DMS153 (cell line): ENCODE results near the gene RAB32.

Experiments
- DNase-seq: peaks from one replicate; lab custom pipeline; 2025; lab: John Stamatoyannopoulos, UW

Gene RAB32

DNA sequence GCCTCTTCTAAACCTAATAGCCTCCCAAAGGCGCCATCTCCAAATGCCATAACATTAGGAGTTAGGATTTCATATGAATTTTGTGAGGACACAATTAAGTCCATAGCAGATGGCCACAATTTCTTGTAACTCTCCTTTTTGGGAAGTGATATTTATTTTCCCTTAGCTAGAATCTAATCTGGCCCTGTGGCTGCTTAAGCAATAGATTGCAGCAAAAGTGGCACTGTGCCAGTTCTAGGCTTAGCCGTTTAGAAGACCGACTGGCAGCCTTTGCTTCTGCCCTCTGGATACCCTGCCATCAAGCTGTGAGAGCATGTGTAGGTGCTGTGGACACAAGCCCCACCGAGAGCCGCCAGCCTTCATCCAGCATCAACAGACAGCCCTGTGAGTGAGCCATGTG lies 39.2 kb downstream of the RAB32 start:
- no peak for DNase-seq

GRCh38 chr6:146583966-146584365 lies 40.3 kb downstream of the RAB32 start:
- DNase-seq: no peak

DNA sequence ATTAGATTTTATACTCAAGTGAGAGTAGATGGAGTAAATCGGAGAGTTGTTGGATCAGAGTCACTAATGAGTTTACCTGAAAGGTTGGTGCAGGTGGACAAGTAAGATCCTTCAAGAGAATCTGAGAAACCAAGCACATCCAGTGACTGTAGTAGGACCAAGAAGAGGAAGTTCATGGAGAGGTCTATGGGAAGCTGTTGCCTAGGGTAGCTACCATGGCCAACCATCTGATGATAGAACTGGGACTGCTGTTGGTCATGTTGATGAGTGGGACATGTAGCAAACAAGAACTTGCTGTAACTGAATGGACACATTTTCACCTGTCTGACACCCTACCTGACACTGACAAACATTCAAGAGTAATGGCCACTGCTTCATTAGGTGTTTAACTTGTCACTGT lies 43.8 kb downstream of the RAB32 start:
- DNase-seq: no peak

DNA sequence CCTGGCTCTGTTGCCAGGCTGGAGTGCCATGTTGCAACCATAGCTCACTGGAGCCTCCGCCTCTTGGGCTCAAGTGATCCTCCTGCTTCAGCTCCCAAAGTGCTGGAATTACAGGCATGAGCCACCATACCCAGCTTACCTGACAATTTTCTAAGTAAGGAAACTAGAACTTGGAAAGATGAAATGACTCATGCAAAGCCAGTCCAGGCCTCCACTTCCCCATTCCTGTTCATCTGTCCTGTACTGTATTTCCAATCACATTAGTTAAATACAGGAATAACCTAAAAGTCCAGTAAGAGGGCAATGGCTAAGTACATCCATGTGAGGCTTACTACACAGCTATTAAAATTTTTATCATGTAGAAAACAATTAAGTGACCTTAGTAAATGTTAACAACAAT lies 46.9 kb downstream of the RAB32 start:
- no peak for DNase-seq

DNA sequence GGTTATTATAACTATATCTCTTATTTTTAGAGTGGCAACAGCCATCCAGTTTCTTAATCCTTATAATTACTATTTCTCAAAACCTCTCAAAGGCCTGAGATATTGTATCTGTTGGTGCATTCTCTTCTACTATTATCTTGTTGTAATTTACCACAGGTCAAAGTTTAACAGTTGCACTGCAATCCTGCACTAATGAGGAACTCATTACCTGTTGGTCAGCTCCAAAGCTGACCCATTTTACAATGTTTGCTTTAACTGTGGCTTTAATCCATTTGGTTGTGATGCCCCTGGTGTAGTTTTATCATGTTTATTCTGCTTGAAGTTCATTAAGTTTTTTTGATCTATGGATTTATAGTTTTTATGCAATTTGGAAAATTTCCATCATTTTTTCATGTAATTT lies 48.8 kb downstream of the RAB32 start:
- DNase-seq: no peak

GRCh38 chr6:146593986-146594385 lies 50.4 kb downstream of the RAB32 start:
- DNase-seq: no peak

- no peak for DNase-seq
Measured at GRCh38 chr6:146594495-146594894, 50.9 kb downstream of the RAB32 start.

DNA sequence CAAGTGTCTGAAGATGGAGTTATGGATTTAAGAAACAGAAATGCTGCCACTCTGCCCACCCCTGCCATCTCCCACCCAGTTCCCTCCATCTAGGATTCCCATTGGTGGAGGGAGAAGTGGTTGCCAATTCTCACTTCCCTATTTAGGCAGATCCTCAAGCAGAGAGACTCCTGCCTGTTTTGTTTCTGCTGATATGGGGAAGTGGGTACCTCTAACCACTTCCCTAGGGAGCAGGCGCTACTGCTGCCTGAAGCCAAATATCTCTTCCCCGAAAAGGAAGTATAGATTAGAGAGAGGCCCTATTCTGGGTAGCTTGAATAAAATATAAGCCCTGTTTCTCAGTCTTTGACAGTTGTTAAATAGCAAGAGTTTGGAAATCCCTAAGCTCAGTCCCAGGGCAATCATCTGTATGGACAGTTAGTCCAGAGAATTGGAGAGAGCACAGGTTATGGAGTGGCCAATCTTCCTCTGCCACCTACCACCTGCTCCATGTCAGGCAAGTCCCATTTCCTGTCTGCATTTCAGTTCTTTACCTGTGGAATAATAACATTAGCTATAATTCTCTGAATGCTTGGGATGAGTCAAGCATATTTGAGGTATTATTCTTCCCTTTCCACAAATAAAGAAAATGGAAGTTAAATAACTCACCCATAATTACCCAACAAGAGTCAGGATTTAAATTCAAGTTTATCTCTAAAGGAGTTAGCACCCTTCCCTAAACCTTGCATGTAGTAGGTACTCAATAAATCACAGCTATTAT lies 52.5 kb downstream of the RAB32 start:
- no peak for DNase-seq

DNA sequence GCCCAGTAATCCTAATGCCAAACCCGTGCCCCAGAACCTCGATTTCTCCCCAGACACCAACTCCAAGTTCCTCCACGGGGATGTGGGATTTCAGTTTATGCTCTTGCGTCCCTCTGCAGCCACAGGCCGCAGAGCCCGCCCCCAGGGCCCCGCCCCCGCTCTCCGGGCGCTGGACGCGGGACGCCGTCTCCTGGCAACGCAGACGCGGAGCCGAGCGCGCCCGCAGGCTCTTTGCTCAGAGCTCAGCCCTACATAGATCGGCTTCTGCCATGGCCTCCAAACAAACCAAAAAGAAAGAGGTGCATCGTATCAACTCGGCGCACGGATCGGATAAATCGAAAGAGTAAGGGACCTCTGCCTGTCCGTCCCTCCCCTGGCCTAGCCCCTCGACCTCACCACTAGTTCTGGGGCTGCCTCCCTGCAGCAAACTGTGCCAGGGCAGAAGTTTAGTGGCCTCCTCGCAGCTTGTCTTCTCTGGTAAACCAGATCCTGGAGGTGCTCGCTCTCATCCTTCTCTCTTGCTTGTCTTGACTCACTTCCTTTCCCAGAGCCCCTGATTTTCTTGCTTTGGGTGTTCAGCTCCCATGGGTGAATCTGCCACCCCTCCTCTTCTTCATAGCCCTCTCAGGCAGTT lies 55.3 kb downstream of the RAB32 start, which contains the start of gene ADGB:
ADGB (plus strand) TSS at position 201 of the 634 bp plus-strand sequence; CDS start at position 270, 69 bp downstream.
- DNase-seq: no peak

GRCh38 chr6:146601352-146601751 lies 57.7 kb downstream of the RAB32 start:
- DNase-seq: no peak

DNA sequence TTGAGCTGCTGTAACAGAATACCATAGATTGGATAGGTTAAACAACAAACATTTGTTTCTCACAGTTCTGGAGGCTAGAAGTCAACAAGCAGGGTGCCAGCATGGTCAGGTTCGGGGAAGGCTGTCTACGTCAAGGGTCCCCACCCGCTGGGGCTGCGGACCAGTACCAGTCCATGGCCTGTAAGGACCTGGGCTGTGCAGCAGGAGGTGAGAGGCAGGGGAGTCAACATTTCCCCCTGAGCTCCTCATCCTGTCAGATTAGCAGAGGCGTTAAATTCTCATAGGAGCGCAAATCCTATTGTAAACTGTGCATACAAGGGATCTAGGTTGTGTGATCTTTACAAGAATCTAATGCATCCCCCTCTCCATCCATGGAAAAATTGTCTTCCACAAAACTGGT lies 58.9 kb downstream of the RAB32 start:
- DNase-seq: no peak
